ENCODE measurements around the gene ZC2HC1B. TPM values are rescaled to one million over a fixed set of nuclear protein-coding genes. Genes with fewer than 3 reads are reported as not detected.

Gene ZC2HC1B
- total RNA-seq (2021; fragmentation: NEBNext Ultra II Directional; extraction: Animal tissue kit (Norgen Biotek cat#: 25700)), result not detected
- long read RNA-seq, result 0 reads

- Mint-ChIP-seq H3K27ac (no peak within 1 kb of the TSS), H3K36me3 (ENCODE audit: low read depth) (peaks cover 35% of the 10 kb centered on the region), H3K9me3 (no peaks in the 10 kb centered on the region), H3K4me1 (ENCODE audit: low read depth) (peaks cover 15% of the 10 kb centered on the region), H3K27me3 (ENCODE audit: insufficient read depth) (no peaks in the 10 kb centered on the region), H3K4me3 (no peak within 1 kb of the TSS)
- TF ChIP-seq CTCF (IDR thresholded peaks at IDR 0.05), result no peak
- DNase-seq, result no peak
These were observed at the start of gene ZC2HC1B for GRCh38 chr6:143864234-143864633. Gene ZC2HC1B (plus strand): TSS chr6:143864474. CDS start chr6:143864540, 66 bp downstream.

- TF ChIP-seq CTCF (IDR thresholded peaks at IDR 0.05), result no peak
- Mint-ChIP-seq H3K27me3 (ENCODE audit: insufficient read depth) (no peaks in the 10 kb centered on the region), H3K4me3 (no peak overlapping the region), H3K36me3 (ENCODE audit: low read depth) (peaks cover 4% of the 10 kb centered on the region; the same call in 1 of the 2 replicates), H3K4me1 (ENCODE audit: low read depth) (peaks cover 5% of the 10 kb centered on the region), H3K27ac (no peak overlapping the region), H3K9me3 (no peaks in the 10 kb centered on the region)
- no peak for DNase-seq
These were observed 46.7 kb upstream of the ZC2HC1B start for GRCh38 chr6:143817621-143818020.

GRCh38 chr6:143821359-143821758 lies 42.9 kb upstream of the ZC2HC1B start:
- Mint-ChIP-seq H3K27ac (no peak overlapping the region), H3K36me3 (ENCODE audit: low read depth) (peaks cover 9% of the 10 kb centered on the region), H3K4me3 (no peak overlapping the region), H3K4me1 (ENCODE audit: low read depth) (peaks cover 24% of the 10 kb centered on the region), H3K27me3 (ENCODE audit: insufficient read depth) (peaks cover 2% of the 10 kb centered on the region; the same call in 1 of the 2 replicates), H3K9me3 (no peaks in the 10 kb centered on the region)
- no peak for TF ChIP-seq CTCF (IDR thresholded peaks at IDR 0.05)
- DNase-seq, result no peak

GRCh38 chr6:143822584-143823024 lies 41.7 kb upstream of the ZC2HC1B start:
- Mint-ChIP-seq H3K27me3 (ENCODE audit: insufficient read depth) (peaks cover 2% of the 10 kb centered on the region; the same call in 1 of the 2 replicates), H3K4me3 (no peak overlapping the region), H3K4me1 (ENCODE audit: low read depth) (peaks cover 24% of the 10 kb centered on the region), H3K36me3 (ENCODE audit: low read depth) (peaks cover 9% of the 10 kb centered on the region), H3K27ac (peak overlapping the region; percentile 29), H3K9me3 (no peaks in the 10 kb centered on the region)
- DNase-seq, result peak; percentile 16
- no peak for TF ChIP-seq CTCF (IDR thresholded peaks at IDR 0.05)

- Mint-ChIP-seq H3K4me1 (ENCODE audit: low read depth) (peaks cover 24% of the 10 kb centered on the region), H3K9me3 (no peaks in the 10 kb centered on the region), H3K27me3 (ENCODE audit: insufficient read depth) (peaks cover 2% of the 10 kb centered on the region; the same call in 1 of the 2 replicates), H3K27ac (peak overlapping the region; percentile 32; the same call in 1 of the 2 replicates), H3K36me3 (ENCODE audit: low read depth) (peaks cover 9% of the 10 kb centered on the region), H3K4me3 (no peak overlapping the region; the same call in 1 of the 2 replicates)
- no peak for TF ChIP-seq CTCF (IDR thresholded peaks at IDR 0.05)
- DNase-seq, result no peak
These were observed 40.7 kb upstream of the ZC2HC1B start for GRCh38 chr6:143823548-143823947.
